HT-29 (cell line): ENCODE measurements around the gene GOLGA5. TPM values are rescaled to one million over a fixed set of nuclear protein-coding genes. Genes with fewer than 3 reads are reported as not detected.

Source experiments
- DNase-seq: peaks from one replicate; pipeline ENCODE4 v3.0.0-alpha.2; 2015; ENCODE audit warnings: low spot score
- total RNA-seq: library from RNA; depleted of rRNA; stranded (reverse); fragments of >200 nt; shearing (Covaris generic); gene quantifications from 2 replicates; pipeline ENCODE4 v1.2.3, GENCODE V29; 2014; rRNA removed

The GOLGA5 gene
- total RNA-seq, 1 experiment from 2014 or later = 8.3 TPM

DNA sequence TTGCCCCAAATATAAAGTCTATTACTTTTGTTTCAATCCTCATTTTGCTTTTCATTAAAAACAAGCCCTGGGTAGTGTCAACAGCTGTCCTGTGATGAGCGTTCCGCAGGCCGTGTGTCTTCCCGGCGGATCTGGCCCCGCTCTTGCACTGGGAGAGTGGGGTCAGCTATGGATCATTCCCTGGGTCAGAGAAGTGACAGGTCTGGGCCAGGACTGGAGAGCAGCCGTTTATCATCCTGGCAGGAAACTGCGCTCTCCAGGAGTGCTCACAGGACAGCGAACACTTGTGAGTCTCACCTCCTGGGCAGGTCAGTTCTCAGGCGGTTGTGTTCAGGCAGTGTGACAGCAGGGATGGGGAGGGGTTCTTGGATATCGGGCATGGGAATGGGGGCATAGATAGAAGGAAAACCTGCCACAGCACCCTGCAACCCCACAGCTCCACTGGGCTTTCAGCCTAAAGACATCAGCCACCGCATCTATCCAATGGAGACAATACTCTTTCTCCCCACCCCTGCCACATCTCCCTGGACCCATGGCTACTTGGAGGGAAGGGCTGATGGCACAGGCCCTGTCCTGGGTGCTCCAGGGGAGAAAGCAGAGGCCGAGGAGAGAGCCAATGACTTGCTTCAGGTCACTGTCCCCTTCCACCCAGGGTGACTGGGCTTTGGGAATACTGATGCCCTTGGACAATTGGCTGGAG is 81.0 kb downstream of the GOLGA5 start:
- no peak for DNase-seq

DNA sequence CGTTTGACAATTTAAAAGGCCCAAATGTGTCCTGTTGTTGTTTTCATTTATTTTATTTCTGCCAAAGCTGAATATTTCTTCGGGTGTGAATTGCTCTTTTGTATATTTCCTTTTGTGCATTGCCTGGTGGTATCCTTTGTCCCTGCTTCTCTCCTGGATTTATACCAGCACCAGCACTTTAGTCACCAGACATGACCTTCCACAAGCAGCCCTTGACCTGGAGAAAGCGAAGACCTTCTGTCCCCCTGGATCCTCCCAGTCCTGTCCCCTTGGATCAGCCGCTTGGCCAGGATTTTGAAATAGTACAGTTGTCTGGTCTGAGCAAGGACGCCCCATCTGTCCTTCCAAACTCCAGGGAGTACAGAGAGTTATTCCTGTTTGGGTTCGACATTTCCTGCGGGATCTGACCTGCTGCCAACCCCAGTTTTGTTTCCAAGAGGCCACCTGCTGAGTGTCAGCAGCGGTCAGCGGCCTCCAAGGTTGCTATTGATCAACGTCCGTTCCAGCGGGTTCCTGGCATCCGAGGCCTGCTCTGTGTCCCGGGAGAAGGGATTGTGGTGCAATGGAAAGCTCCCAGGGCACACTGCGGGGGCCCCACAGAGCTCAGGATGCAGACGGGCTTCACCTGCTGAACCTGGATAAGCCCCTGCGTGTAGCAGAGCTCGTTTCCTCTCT is 83.8 kb downstream of the GOLGA5 start:
- DNase-seq = no peak

DNA sequence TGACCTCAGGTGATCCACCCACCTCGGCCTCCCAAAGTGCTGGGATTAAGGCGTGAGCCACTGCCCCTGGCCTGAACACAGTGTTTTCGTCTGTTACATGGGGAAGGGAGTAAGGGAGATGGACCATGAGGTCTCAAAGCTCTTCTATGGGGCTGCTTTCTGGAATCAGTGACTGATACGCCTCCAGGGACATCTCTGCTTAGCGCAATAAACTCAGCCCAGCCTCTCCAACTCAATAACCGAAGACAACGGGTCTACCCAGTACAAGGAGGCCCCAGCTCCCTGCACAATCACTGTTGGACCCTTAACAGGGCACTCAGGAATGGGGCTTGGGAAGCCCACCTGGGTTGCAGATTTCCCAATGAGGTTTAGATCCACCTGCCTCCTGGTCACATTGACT is 86.2 kb downstream of the GOLGA5 start:
- DNase-seq = no peak

DNA sequence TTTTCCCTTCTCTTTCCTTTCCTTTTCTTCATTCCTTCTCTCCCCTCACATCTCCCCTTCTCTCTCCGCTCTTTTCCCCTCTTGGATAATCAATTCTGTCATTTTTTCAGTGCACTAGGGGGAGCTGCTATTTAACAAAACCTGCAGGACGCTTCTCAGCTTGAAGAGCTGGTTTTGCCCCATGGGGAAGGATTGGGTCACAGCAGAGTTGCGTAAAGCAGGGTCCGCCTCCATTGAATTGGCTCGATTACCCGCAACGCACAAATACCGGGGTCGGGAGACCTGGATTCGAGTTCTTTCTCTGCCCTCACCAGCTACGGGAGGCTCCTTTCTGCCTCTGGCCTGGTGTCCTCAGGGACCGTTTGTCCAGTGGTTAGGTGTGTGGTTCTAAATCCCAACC is 86.7 kb downstream of the GOLGA5 start:
- DNase-seq = peak; percentile 35

DNA sequence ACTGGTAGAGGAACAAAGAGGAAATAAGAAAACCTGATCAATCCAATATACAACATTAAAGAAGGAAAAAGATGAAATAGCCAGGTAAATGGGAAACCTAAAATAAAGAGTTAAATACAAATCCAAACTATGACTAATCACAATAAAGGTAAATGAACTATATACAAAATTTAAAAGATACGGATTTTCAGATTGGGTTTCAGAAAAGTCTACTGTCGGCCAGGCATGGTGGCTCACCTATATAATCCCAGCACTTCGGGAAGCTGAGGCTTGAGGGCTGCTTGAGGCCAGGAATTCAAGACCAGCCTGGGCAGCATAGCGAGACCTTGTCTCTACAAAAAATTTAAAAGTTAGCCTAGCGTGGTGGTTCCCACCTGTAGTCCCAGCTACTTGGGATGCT is 89.0 kb downstream of the GOLGA5 start:
- no peak for DNase-seq

DNA sequence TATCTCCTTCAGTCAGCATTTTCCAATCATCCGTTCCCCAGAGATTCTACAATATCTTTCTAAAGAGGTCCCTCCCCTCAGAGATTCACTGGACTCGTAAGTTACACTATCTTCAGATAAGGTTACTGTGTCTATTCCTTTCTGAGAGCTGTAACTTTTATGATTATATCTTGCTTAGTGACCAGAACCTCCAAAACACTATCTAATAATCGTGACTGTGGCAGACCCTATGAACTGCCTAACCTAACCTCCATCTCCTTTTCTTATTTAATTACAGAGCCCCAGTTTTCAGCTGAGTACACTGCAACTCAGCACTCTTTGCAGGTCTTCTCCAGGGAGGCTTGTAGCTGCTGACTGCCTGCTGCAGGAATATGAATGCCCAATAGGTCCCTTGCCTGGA is 90.3 kb downstream of the GOLGA5 start:
- DNase-seq = no peak

DNA sequence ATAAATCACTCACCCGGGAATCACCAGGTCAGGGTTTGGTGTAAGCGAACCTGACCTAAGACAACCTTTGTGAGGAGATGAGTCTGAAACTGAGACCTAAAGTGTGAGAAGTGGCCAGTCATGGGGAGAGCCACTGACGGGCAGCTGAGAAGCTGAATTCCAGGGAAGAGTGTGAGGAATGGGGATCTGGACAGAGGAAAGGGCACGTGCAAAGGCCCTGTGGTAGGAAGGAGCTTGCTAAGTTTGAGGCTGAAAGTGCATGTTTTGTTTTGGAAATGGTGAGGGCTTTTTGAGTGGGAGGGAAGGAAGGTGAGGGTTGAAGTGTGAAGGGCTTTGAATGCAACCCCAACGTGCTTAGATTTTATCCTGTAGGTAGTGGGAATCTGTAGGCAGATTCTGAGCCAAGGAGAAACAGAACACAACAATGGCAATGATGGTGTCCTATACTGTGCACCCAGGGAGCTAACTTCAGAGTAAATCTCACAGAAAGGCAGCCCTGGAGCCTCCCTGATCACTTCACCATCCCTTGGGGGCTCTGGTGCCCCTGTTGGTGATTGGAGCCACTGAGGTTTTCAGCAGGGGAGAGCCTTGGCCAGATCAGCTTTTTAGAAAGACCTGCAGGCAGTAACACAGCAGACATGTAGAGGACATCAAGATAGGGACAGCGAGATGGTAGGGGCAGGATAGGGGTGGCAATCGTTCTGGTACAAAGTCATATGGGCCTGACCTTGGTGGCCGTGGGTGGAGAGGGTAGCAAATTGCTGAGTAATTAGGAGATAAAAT is 91.4 kb downstream of the GOLGA5 start:
- no peak for DNase-seq

DNA sequence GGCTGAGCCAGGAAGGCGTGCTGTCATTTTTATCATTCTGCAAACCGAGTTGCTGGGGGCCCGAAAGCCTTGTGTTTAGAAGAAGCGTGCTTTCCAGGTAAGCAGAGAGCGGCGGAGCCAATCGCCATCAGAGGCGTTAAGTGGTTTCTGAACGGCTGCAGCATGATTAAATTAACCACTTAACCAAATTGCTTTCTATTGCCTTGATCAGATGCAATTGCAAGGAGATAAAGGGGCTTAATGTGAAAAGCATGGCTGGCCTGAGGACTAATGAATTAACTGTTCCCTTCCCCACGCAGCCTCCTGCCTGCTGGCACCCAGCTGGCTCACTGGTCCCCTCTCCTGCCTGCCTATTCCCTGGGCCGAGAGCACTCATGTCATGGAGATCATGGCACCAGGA is 92.2 kb downstream of the GOLGA5 start:
- no peak for DNase-seq

DNA sequence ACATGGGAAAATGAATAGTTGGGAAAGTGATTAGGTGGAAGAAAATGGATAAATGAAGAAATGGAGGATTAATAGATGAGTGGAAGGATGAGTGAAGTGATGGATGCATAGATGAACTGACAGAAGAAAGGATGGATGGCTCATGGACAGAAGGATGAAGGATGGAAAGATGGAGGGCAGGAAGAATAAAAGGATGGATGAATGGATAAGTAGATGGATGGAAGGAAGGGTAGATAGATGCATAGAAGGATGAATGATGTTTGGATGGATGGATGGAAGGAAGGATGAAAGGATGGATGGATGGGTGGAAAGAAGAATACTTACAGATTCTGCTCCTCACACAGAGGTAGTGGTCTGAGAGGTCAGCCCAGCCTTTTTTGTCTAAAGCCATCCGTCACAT is 93.1 kb downstream of the GOLGA5 start:
- no peak for DNase-seq

DNA sequence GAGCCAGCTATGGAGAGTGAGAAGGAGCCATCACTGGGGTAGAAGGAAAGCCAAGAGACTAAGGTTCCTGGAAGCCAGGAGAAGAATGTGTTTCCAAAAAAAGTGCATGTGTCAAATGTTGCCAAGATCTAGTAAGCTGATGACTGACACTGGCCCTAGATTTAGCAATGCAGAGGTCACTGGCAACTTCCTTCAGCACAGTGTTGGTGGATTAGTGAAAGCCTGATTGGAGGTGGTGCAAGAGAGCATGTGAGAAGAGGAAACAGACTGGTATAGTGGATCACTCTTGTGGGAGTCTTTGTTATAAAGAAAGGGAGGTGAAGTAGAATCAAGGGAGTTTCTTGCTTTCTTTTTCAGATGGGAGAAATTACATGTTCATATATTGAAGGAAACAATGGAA is 94.8 kb downstream of the GOLGA5 start:
- no peak for DNase-seq

Other genes with a start within 250 kb of the GOLGA5 start
- 51.5 and 62.2 TPM in 2 replicates for gene LGMN, start 45.7 kb upstream of the GOLGA5 start, total RNA-seq
- gene CHGA, start 128.8 kb downstream of the GOLGA5 start, total RNA-seq = not detected in 2 replicates